DOHH2 (cell line): Measurements from ENCODE around the gene POU6F1.

Source experiments
- H3F3A ChIP-seq: fragments of 200-600 bp; sonication (generic), shearing (Covaris generic); 2 replicates; pipeline ENCODE4 v1.6.0; 2016; ENCODE audit warnings: antibody characterized with exemption, mild to moderate bottlenecking; ENCODE audit not compliant: control insufficient read depth, insufficient read depth
- H3K27ac ChIP-seq: fragments of 200-600 bp; sonication (generic); 2 replicates; pipeline ENCODE4 v1.5.1; 2014; ENCODE audit warnings: low read depth, mild to moderate bottlenecking, low read length, moderate library complexity
- H3K27me3 ChIP-seq: fragments of 200-600 bp; sonication (generic); 2 replicates; pipeline ENCODE4 v1.6.1; 2014; ENCODE audit warnings: mild to moderate bottlenecking, low read length, mixed read lengths; ENCODE audit not compliant: control insufficient read depth
- H3K36me3 ChIP-seq: fragments of 200-600 bp; sonication (generic); 2 replicates; pipeline ENCODE4 v1.6.1; 2014; ENCODE audit warnings: mild to moderate bottlenecking, low read length, moderate library complexity, mixed read lengths; ENCODE audit not compliant: control insufficient read depth
- H3K4me1 ChIP-seq: fragments of 200-600 bp; sonication (generic); 2 replicates; pipeline ENCODE4 v1.6.1; 2014; ENCODE audit warnings: mild to moderate bottlenecking, low read length, mixed read lengths; ENCODE audit not compliant: control insufficient read depth
- H3K4me2 ChIP-seq: fragments of 200-600 bp; sonication (generic); 2 replicates; pipeline ENCODE4 v1.6.0; 2014; ENCODE audit warnings: mild to moderate bottlenecking, low read length, moderate library complexity
- H3K4me3 ChIP-seq: fragments of 200-600 bp; sonication (generic); 2 replicates; pipeline ENCODE4 v1.5.1; 2014; ENCODE audit warnings: mild to moderate bottlenecking, low read length, mixed read lengths
- H3K79me2 ChIP-seq: fragments of 200-600 bp; sonication (generic); 2 replicates; pipeline ENCODE4 v1.6.1; 2014; ENCODE audit warnings: mild to moderate bottlenecking, low read length, mixed read lengths; ENCODE audit not compliant: control insufficient read depth
- H3K9me2 ChIP-seq: fragments of 200-600 bp; sonication (generic); replicated peaks from 2 replicates; pipeline ENCODE4 v1.6.1; 2014; ENCODE audit warnings: mild to moderate bottlenecking, low read length, mixed read lengths; ENCODE audit not compliant: control insufficient read depth
- H3K9me3 ChIP-seq: fragments of 200-600 bp; sonication (generic); 2 replicates; pipeline ENCODE4 v1.6.1; 2014; ENCODE audit warnings: antibody characterized with exemption, low read length, mixed read lengths; ENCODE audit not compliant: control insufficient read depth, insufficient read depth
- H4K20me1 ChIP-seq: fragments of 200-600 bp; sonication (generic); 2 replicates; pipeline ENCODE4 v1.6.0; 2014; ENCODE audit warnings: low read depth, mild to moderate bottlenecking, antibody characterized with exemption, low read length, moderate library complexity; ENCODE audit not compliant: control insufficient read depth, insufficient read depth
- EZH2phosphoT487 ChIP-seq: fragments of 200-600 bp; sonication (generic); IDR thresholded peaks from 2 replicates; pipeline ENCODE4 v1.6.1; 2017; ENCODE audit warnings: borderline replicate concordance, mild to moderate bottlenecking, antibody characterized with exemption, low read length, moderate library complexity, mixed read lengths
- TF ChIP-seq, protein P1 (sequence below): fragments of 200-600 bp; sonication (generic); IDR thresholded peaks from one replicate; pipeline ENCODE4 v1.5.1; 2014; ENCODE audit warnings: antibody characterized with exemption, mild to moderate bottlenecking, low read depth, low read length; ENCODE audit not compliant: poor library complexity, severe bottlenecking

Gene POU6F1

DNA sequence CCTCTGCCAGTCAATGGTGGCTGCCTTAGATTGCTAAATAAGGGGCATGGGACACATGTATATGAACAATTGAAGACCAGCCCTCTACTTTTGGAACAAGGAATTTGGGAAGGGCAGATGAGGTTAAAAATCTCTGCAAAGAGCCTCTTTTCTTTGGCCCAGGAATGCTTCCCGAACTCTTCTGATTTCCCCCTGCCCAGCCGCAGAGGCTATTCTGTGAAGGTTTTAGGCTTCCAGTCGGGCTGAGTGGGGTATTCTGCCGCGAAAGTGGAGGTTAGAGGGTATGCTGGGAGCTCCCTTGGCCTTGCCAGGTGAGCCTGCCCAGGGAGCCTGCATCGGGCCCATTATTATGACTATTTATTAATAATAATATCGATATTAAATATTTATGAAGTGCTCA, 1.2 kb downstream of the POU6F1 start:
- Histone ChIP-seq H3K4me3 (peak overlapping the region; percentile 75), H3F3A (peaks cover 17% of the 10 kb centered on the region), H3K36me3 (no peaks in the 10 kb centered on the region), H4K20me1 (no peaks in the 10 kb centered on the region), H3K9me2 (no peaks in the 10 kb centered on the region), H3K4me1 (peaks cover 15% of the 10 kb centered on the region), H3K9me3 (no peaks in the 10 kb centered on the region), H3K79me2 (no peaks in the 10 kb centered on the region), H3K27me3 (no peaks in the 10 kb centered on the region), H3K27ac (no peak overlapping the region), H3K4me2 (peak overlapping the region; percentile 89; the same call in 1 of the 2 replicates)
- TF ChIP-seq, protein P1, sequence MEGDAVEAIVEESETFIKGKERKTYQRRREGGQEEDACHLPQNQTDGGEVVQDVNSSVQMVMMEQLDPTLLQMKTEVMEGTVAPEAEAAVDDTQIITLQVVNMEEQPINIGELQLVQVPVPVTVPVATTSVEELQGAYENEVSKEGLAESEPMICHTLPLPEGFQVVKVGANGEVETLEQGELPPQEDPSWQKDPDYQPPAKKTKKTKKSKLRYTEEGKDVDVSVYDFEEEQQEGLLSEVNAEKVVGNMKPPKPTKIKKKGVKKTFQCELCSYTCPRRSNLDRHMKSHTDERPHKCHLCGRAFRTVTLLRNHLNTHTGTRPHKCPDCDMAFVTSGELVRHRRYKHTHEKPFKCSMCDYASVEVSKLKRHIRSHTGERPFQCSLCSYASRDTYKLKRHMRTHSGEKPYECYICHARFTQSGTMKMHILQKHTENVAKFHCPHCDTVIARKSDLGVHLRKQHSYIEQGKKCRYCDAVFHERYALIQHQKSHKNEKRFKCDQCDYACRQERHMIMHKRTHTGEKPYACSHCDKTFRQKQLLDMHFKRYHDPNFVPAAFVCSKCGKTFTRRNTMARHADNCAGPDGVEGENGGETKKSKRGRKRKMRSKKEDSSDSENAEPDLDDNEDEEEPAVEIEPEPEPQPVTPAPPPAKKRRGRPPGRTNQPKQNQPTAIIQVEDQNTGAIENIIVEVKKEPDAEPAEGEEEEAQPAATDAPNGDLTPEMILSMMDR = no peak
- no peak for TF ChIP-seq EZH2phosphoT487

DNA sequence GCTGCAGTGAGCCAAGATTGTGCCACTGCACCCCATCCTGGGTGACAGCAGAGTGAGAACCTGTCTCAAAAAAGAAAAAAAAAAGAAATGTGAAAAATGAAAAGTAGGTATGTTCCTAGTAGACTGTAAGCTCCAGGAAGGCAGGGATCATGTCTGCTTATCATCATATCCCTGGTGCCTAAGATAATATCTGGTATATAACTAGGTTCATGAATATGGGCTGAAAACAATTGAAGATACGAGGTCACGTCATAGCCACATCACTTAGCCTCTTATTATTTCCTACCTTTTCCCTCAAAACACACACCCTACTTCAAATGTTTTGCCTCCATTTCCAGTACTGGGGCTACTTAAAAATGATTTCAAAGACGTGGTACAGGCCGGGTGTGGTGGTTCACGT, 3.0 kb downstream of the POU6F1 start:
- Histone ChIP-seq H3K4me1 (peaks cover 15% of the 10 kb centered on the region), H4K20me1 (no peaks in the 10 kb centered on the region), H3F3A (peaks cover 17% of the 10 kb centered on the region), H3K9me3 (no peaks in the 10 kb centered on the region), H3K4me2 (no peak overlapping the region), H3K27me3 (no peaks in the 10 kb centered on the region), H3K9me2 (no peaks in the 10 kb centered on the region), H3K79me2 (no peaks in the 10 kb centered on the region), H3K4me3 (no peak overlapping the region), H3K27ac (no peak overlapping the region), H3K36me3 (no peaks in the 10 kb centered on the region)
- TF ChIP-seq, protein P1 = no peak

DNA sequence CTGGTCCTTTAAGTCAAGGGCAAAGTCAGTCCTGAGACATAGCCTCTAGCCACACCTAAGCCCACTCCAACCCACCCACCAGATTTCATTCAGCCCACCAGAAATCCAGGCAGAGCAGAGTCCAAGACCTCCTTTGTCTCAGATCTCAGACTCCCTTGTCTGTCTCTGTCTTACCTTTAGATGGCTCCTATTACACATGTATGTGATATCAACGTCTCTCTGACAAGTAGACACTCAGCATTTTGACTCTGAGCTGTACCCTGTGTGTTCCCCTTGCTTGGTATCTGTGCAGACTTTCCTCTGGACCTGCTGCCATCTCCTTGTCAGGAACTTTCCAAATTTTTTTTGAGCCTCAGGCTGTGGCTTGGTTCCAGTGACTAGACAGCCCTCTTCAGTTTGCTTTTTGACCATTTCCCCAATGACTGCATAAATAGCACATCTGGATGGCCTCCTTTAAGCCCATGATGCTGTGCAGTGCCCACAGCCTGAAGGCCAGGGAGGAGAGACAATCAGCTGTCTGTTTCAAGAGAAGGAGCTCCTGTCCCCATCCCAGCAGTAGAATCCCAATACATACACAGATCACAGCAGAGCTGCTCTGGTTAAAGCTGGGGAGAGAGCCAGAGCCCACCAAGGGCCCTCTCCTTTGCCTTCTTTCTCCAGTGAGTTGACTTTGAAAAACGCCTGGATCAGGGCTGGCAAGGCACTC, 7.0 kb downstream of the POU6F1 start:
- H3K9me3 ChIP-seq = no peaks in the 10 kb centered on the region
- H3F3A ChIP-seq = peaks cover 1% of the 10 kb centered on the region; the same call in 1 of the 2 replicates
- no peaks in the 10 kb centered on the region for H3K4me1 ChIP-seq
- H3K27ac ChIP-seq = no peak overlapping the region
- no peaks in the 10 kb centered on the region for H4K20me1 ChIP-seq
- no peak overlapping the region for H3K4me3 ChIP-seq
- no peaks in the 10 kb centered on the region for H3K79me2 ChIP-seq
- H3K27me3 ChIP-seq = no peaks in the 10 kb centered on the region
- H3K4me2 ChIP-seq = no peak overlapping the region
- no peaks in the 10 kb centered on the region for H3K9me2 ChIP-seq
- TF ChIP-seq EZH2phosphoT487 = no peak
- TF ChIP-seq, protein P1 = no peak
- no peaks in the 10 kb centered on the region for H3K36me3 ChIP-seq
